HFF-Myc (cell line): Measurements from ENCODE around the gene CFAP206.
A peak's percentile ranks its signal among the peaks of the same experiment; 100 is the strongest.

ENCODE experiments used
- DNase-seq: peaks from one replicate; pipeline ENCODE4 v3.0.0-alpha.2; 2011; ENCODE audit warnings: low read depth; ENCODE audit errors: extremely low read depth
- H3K4me3 ChIP-seq: replicated peaks from 2 replicates; pipeline ENCODE4 v1.5.1; 2011; ENCODE audit warnings: low read depth, mild to moderate bottlenecking, control low read depth, low read length
- CTCF ChIP-seq: IDR thresholded peaks from 2 replicates; pipeline ENCODE4 v1.5.1; 2012; ENCODE audit warnings: mild to moderate bottlenecking, low read depth, low read length, control low read depth; ENCODE audit errors: missing control alignments

CFAP206 gene

GRCh38 chr6:87407901-87408720 lies at the start of gene CFAP206:
Gene CFAP206 (plus strand): TSS chr6:87407972. CDS start chr6:87409840, 1,868 bp downstream.
- peak; percentile 42 for DNase-seq
- peak within 1 kb of the TSS; percentile 60 for H3K4me3 ChIP-seq
- TF ChIP-seq CTCF: peak; percentile 14

- DNase-seq: no peak
- no peak overlapping the region for H3K4me3 ChIP-seq
- no peak for TF ChIP-seq CTCF
These were observed 43.0 kb upstream of the CFAP206 start for GRCh38 chr6:87364602-87365252.

- DNase-seq: no peak
- TF ChIP-seq CTCF: no peak
- no peak overlapping the region for H3K4me3 ChIP-seq
These were observed 41.5 kb upstream of the CFAP206 start for GRCh38 chr6:87366072-87366827.

- no peak overlapping the region for H3K4me3 ChIP-seq
- DNase-seq: no peak
- TF ChIP-seq CTCF: no peak
These were observed 40.9 kb upstream of the CFAP206 start for GRCh38 chr6:87366899-87367298.

- no peak overlapping the region for H3K4me3 ChIP-seq
- no peak for DNase-seq
- no peak for TF ChIP-seq CTCF
These were observed 34.4 kb upstream of the CFAP206 start for GRCh38 chr6:87373377-87373776.

GRCh38 chr6:87375315-87375714 lies 32.5 kb upstream of the CFAP206 start:
- no peak overlapping the region for H3K4me3 ChIP-seq
- no peak for TF ChIP-seq CTCF
- DNase-seq: no peak
